Measurements from ENCODE around the gene PDE6A.
A peak's percentile ranks its signal among the peaks of the same experiment; 100 is the strongest.

PDE6A gene

DNA sequence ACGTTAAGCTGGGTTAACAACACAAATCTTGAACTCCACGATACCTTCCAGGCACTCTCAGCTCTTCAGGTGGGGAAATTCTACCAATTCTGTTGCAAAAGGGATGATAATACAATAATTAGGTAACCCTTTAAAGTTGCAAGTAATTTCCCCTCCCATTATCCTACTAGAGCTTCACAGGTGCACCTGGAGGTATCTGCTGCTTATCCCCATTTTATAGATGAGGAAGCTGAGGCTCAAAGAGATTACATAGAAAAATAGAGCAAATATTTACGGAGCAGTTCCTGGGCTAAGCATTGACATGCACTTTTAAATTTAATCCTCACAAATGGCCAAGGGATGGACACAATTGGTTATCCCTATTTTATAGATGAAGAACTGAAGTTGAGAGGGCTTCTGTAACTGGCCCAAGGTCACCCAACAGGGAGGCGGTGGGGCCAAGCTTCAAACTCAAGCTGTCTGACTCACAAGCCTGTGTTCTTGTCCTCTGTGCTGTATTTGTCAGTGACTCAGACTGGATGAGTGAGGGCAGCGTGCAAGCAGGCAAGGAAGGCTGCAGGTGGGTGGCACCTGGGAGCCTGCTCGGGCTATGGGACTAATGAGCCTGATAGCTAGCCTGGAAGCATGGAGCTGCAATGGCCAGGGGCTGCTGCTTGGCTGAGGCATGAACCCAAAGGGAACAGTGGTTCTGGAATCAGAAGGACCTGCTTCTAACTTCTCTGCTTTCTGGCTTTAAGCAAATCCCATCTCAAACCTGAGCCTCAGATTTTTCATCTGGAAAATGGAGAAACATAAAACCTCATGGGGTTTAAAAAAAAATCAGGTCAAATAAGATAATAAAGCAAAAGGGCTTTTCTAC lies 105.5 kb downstream of the PDE6A start:
- DNase-seq (ENCODE audit: low read depth in 2 of 2): no peak

DNA sequence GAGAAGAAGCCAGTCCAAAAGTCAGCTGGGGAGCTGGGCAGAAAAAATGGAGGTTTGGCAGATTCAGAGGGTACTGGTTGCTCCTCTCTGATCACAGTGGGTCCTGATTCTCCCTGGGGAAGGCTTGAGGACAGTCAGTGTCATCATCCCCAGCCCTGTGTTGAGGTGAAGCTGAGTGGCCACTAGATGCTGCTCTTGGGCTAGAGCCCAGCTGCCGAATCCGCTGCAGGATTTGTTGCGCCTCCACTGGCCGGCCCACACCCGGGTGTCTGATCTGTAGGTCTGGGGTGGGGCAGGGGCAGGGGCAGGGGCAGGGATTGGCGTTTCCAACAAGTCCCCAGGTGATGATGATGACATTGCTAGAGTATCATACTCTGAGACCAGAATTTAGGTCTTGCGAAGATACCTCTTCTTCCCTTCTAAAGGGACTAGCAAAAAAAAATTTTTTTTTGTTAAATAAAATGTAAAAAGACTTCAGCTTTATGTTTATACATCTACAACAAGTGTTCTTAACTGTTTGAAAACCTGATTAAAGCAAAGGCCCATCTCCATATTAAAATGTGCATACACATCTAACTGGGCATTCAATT lies 106.8 kb downstream of the PDE6A start:
- DNase-seq (ENCODE audit: low read depth in 2 of 2): no peak

DNA sequence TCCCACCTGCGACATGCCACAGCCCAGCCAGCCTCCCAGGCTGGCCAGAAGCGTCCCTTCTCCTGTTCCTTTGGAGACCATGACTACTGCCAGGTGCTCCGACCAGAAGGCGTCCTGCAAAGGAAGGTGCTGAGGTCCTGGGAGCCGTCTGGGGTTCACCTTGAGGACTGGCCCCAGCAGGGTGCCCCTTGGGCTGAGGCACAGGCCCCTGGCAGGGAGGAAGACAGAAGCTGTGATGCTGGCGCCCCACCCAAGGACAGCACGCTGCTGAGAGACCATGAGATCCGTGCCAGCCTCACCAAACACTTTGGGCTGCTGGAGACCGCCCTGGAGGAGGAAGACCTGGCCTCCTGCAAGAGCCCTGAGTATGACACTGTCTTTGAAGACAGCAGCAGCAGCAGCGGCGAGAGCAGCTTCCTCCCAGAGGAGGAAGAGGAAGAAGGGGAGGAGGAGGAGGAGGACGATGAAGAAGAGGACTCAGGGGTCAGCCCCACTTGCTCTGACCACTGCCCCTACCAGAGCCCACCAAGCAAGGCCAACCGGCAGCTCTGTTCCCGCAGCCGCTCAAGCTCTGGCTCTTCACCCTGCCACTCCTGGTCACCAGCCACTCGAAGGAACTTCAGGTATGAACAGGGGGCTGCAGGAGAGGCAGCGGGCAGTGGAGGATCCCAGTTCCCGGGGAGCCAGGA lies 108.0 kb downstream of the PDE6A start:
- no peak for DNase-seq (ENCODE audit: low read depth in 2 of 2)

DNA sequence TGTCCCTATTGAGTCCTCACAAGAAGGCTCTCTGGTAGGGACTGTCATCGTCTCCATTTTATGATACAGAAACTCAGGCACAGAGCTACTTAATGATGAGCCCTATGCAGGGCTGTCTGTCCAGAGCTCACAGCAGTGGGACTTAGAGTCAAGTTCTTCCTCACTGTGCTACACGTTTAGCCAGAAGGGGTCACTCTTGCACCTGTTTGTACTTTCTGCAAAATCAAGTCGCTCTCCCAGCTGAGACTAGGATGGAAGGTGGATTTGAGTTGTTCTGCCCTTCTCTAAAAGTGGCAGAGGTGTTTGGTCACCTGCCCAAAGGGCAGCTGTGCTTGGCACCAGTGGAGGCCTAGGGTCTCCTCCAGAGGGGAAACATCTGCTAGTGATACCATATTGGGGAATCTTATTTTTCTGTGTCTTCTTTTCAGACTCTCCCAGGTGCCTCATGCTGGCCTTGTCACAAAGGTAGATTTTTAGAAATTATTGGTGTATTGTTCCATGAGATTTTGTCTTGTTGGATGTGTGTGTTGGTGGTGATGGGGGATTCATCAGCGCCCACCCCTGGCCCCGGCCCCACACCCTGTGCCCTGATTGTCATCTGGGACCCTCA lies 110.2 kb downstream of the PDE6A start:
- DNase-seq (ENCODE audit: low read depth in 2 of 2): peak in 1 of 2 donors; percentile 5

DNA sequence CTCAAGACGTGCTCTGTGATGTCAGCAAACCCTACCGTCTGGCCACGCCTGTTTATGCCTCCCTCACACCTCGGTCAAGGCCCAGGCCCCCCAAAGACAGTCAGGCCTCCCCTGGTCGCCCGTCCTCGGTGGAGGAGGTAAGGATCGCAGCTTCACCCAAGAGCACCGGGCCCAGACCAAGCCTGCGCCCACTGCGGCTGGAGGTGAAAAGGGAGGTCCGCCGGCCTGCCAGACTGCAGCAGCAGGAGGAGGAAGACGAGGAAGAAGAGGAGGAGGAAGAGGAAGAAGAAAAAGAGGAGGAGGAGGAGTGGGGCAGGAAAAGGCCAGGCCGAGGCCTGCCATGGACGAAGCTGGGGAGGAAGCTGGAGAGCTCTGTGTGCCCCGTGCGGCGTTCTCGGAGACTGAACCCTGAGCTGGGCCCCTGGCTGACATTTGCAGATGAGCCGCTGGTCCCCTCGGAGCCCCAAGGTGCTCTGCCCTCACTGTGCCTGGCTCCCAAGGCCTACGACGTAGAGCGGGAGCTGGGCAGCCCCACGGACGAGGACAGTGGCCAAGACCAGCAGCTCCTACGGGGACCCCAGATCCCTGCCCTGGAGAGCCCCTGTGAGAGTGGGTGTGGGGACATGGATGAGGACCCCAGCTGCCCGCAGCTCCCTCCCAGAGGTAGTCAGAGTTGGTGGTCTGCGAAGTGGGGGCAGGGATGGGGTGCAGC lies 111.3 kb downstream of the PDE6A start:
- DNase-seq (ENCODE audit: low read depth in 2 of 2): no peak

DNA sequence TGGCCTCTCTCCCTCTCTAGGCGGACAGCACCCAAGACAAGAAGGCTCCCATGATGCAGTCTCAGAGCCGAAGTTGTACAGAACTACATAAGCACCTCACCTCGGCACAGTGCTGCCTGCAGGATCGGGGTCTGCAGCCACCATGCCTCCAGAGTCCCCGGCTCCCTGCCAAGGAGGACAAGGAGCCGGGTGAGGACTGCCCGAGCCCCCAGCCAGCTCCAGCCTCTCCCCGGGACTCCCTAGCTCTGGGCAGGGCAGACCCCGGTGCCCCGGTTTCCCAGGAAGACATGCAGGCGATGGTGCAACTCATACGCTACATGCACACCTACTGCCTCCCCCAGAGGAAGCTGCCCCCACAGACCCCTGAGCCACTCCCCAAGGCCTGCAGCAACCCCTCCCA lies 112.0 kb downstream of the PDE6A start:
- no peak for DNase-seq (ENCODE audit: low read depth in 2 of 2)

DNA sequence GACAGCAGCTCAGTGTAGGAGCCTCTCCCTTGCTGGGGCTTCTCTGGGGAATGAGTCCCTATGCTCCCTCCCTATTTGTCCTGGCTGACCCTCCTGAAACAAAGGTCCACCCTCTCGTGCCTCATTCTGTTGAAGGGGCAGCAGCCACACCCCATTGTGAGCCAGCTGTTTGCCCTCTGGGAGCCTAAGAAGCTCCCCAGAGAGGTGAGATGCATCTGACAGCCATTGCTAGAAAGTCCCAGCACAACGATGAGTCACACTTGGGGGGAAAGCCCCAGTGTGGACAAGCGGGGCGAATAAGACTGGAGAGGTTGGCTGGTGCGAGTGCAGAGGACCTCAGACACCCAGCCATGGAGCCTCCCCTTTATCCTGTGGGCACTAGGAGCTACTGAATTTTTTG lies 113.1 kb downstream of the PDE6A start:
- DNase-seq (ENCODE audit: low read depth in 2 of 2): no peak

DNA sequence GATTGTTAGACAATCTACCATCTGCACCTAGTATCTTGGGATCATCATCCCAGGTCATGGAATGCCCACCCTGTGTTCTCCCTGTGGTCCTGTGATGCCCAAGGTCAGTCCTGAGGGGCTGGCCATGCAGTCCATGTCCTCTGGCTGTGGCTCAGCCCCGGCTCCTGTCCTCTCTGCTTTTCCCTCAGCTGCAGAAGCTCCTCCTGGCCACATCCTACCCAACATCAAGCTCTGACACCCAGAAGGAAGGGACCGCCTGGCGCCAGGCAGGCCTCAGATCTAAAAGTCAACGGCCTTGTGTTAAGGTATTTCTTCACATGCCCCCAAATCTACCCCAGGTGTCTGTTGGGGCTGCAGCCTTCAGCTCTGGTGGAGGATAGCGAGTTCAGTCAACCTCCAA lies 114.0 kb downstream of the PDE6A start:
- DNase-seq (ENCODE audit: low read depth in 2 of 2): no peak

DNA sequence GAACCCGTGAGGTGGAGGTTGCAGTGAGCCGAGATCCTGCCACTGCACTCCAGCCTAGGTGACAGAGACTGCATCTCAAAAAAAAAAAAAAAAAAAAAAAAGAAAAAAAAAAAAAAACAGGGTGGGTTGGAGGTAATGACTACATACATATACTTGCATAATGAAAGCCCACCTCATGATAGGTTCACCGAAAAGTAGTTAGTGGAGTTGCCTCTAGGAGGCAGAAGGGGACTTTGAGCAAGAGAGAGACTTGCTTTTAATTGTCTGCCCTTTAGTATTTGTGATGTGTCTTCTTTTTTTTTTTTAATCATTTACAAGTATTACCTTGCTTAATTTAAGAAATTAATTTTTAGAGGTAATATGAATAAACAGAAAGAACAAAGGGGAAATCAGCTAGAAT lies 114.6 kb downstream of the PDE6A start:
- no peak for DNase-seq (ENCODE audit: low read depth in 2 of 2)

DNA sequence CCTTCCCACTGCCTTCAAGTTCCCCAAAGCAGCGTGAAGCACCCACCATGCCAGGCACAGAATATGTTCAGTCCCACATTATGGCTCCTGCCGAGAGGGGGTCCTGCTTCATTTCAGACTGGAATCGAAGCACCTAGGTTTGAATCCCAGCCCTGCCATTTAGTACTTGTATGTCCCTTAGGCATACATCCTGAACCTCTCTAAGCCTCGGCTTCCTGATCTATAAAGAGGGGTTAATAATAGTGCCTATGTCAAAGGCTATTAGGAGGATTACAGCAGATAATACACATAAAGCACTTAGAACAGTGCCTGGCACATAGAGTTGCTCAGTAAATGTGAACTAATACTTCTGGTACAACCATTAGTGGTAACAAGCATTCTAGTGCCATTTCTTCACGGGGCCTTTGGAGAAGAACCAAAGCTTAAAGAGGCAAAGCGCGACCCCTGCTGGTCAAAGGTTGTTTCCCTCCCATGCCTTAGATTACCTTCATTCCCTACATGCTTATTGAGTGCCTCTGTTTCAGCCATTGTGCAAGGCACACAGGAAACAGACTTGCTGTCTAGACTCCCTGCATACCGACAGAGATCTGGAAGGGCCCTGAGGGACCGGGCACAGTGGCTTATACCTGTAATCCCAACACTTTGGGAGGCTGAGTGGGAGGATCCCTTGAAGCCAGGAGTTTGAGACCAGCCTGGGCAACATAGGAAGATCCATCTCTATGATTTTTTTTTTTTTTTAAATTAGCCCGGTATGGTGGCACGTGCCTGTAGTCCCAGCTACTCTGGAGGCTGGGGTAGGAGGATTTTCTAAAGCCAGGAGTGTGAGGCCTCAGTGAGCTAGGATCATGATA lies 116.2 kb downstream of the PDE6A start:
- peak; percentile 64 to 79 for DNase-seq (ENCODE audit: low read depth in 2 of 2)

DNA sequence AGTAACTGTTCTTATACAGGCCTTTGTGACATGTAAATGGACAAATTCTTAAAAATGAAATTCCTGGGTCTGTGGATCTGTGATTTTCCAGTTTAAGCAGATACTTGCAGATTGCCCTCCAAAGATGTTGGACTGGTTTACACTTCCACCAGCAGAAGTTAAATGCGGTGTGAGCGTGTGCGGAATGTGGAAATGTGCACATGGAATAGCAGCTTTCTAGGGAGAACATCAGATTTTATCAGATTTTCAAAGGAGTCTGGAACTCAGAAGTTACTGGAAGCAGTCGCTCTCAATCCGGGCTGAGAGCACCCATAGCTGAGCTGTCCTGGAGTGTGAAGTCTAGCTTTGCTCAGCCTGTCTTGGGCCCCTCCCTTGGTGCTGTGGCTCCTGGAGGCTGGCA lies 117.0 kb downstream of the PDE6A start:
- no peak for DNase-seq (ENCODE audit: low read depth in 2 of 2)

DNA sequence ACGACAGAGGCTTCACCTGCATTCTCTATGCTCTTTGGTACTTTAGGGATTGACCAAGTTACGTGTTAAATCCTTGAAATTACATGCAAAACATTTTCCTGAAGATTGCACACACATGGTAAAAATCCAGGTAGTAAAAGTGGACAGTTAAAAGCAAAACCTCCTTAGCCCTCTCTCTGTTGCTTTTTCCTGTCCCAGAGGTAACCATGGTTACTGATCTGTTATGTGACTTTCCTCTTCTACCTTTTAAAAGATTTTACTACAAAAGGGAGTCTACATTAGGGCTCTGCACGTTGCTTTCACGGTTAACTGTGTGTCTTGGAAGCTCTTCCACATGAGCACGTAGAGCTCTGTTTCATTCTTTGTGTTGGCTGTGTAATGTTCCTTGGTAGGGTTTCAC lies 117.5 kb downstream of the PDE6A start:
- no peak for DNase-seq (ENCODE audit: low read depth in 2 of 2)

DNA sequence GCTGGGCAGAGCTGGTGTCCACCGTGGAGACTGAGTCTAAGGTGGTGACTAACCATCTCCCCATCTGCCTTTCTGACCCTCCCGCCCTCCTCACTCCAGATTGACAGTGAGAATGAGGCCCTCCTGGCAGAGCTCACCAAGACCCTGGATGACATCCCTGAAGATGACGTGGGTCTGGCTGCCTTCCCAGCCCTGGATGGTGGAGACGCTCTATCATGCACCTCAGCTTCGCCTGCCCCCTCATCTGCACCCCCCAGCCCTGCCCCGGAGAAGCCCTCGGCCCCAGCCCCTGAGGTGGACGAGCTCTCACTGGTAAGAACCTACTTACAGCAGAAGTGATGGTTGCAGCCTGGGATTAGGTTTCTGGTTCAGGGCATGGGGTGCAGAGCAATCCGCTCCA lies 118.0 kb downstream of the PDE6A start:
- no peak for DNase-seq (ENCODE audit: low read depth in 2 of 2)

DNA sequence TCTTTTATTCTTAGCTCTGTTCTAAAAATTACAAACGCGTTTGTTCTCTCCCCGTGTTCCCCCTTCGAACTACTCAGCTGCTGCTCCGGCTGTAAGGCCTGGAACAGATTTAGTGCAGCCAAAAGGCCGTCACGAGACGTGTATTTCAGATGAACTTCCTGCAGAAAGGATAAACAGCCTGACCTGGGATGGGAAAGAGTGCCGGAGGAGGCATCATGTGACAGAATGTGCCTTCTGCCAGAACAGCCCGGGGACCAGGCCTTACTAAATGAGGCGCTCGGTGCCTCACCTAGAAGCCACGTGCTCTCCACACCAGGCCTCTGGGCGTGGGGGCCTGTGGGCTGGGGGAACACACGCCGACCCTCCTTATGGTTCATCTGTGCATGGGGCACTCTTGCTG lies 119.7 kb downstream of the PDE6A start:
- no peak for DNase-seq (ENCODE audit: low read depth in 2 of 2)

DNA sequence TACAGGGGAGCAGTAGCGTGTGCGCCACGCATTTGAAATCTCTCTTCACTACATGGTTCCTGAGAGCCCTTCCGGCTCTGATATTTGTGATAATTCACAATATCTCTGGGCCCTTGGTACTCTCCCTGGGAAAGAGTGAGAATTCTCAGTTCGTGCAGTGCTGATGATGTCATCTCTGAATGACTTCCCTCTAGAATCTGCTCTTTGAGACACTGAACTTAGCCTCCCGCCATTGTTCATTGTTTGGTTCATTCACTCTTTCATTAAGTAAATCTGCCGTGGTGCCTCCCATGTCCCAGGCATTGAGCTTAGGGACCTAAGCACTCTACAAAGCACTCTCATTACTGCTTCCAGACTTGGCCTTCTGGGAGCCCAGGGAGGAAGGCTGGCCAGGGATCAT lies 120.5 kb downstream of the PDE6A start:
- no peak for DNase-seq (ENCODE audit: low read depth in 2 of 2)

DNA sequence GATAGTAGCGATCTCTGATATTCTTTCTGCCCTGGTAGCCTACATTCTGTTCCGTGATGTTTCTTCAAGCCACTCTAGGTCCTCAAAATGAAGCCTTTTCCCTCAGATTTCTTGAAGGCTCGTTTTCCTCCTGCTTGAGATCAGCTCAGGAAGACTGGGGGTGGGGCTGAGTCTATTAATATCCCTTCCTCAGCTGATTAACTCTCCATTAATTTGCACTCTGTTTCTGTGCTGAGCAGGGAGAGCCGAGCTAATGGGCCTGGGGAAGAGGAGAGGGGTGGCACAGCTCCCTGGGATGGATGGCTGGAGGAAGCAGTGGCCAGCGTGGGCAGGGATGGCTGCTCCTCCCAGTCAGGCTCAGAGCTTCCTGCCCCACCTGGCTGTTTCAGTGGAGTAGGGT lies 121.2 kb downstream of the PDE6A start:
- DNase-seq (ENCODE audit: low read depth in 2 of 2): no peak

DNA sequence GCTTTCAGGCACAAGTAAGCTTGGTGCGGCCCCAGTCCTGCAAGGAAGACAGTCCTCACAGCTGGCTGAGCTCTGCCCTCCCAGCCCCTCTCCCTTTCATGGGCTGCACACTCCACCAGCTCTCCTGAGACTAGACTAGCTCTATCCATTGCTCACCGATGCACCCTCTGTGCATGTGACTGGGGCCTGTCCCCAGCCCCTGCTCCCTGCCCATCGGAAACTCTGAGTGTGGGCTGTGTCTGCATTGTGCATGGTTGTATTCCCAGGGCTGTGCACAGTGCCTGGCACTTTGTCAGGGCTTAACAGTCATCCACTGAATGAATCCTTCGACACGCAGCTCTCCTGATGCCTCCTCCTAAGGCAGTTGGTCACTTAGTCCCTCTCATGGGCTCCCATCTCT lies 122.3 kb downstream of the PDE6A start:
- no peak for DNase-seq (ENCODE audit: low read depth in 2 of 2)

DNA sequence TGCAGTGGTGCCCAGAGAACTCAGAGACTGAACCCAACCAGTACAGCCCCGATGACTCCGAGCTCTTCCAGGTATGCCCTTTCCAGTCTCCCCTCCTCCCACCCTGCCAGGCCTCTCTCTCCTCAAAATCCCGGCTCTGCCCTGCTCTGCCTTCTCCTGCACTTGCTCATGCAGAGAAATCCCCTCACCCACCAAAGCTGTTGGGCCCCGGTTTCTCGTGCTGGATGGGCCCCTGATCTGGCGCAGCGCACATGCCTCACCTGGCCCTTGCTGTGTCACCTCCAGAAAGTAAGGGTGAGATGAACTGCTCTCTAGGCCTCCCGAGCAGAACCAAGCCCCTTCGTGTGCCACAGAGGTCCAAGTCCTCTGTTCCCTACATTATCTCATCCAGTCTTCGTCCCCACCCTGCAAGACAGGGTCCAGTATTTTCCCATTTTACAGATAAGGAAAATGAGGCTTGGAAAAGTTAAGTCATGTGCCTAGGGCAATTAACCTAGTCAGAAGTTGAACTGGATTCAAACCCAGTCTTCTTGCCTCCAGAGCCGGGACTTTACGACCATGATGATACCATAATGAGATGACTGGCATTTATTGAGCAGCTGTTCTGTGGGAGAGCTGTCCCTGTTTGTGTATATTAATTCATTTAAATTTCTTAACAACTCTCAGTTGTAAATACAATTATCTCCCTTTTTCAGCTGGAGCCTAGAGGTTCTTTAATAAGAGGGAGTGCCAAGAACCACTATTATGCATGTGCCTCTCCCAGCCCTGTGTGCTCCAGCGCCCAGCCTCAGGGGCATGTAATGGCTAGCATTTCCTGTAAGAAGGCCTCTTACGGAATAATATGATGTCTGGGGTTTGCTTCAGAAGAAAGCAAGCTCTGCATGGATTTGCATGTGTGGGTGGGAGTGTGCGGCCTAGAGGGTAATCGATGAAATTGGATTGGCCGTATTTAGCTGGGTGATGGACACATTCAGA lies 123.8 kb downstream of the PDE6A start:
- DNase-seq (ENCODE audit: low read depth in 2 of 2): no peak

DNA sequence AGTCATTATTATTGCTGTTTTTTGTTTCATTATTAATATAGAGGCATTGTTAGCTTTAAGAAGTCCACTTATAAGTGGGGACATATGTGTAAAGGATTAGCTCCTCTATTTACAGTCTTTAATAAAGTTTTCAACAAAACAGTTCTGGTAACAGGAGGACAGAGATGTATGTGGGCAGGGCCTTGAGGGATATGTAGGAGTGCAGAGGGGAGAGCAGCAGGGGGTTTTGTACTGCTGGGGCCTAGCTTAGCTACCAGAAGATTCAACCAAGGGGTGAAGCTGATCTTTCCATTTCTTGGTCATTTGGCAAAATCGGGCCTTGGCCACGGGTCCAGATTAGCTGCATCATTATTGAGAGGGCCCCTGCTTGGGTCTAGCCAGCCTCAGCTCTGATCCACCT lies 124.6 kb downstream of the PDE6A start:
- no peak for DNase-seq (ENCODE audit: low read depth in 2 of 2)

DNA sequence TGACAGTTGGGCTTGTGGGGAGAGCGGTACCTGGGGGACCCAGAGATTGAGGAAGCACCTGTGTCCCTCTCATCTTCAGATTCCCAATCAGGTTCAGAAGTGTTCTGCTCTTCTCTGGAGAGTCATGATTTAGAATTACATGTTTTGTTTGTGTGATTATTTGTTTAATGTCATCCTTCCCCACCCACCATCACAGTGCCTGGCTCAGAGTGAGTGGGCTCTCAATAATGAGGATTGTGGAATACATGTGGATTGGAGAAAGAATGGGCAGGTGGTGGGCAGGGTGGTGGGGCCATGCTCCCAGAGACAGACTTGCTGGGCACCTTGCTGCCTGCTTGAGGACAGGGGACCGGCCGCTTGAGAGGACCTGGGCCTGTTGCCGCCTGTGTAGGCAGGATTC lies 126.5 kb downstream of the PDE6A start:
- no peak for DNase-seq (ENCODE audit: low read depth in 2 of 2)

Measured in stimulated activated CD8-positive, alpha-beta memory T cell treated with anti-CD3 and anti-CD28 coated beads, Interleukin-7, amount 100 ng/mL, for 1 hour (primary cell).